Fibroblast of skin of abdomen (primary cell): ENCODE results near the gene RMND5B.
"Not testable (repeated sequence)": the region's sequence is repeated elsewhere in the genome, so short reads cannot be mapped to it uniquely, and the experiment has no call there.

ENCODE experiments used
- DNase-seq: peaks from one replicate; pipeline ENCODE4 v3.0.0-alpha.2; 2013

RMND5B gene

DNA sequence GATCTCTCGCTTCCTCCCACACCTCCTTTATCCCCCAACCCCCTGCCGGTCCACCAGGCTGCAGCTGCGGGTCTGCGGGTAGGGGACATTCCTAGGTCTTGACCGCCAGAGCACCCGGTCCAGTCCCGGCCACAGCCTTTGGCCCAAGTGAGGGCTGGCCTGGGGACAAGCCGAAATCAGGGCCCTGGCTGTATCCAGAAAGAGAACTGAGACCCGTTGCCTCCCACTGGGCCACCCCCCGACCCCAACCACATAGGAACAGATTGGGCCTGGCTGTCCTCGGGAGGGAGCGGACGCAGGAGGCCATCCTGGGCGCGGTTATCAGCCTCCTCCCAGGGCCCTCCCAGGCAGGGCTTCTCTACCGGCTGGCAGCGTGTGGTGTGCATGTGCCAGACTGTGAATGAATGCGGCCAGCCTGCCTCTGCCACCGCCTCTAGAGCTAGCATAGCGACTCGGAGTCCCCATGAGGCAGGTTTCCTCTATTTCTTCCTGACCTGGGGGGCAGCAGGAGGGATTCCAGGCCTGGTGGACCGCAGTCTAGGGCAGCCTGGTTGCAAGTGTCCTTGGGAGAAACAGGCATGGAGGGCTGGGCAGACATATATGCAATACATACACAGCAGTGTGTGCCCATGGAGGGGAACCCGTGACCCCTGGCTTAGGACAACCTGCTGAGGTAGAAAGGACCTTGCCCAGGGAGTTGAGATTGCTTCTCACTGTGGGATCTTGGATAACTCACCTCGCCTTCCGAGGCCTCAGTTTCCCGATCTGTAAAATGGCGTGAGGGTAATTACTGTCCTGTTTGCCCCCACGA, 16.3 kb upstream of the RMND5B start:
- no peak for DNase-seq

DNA sequence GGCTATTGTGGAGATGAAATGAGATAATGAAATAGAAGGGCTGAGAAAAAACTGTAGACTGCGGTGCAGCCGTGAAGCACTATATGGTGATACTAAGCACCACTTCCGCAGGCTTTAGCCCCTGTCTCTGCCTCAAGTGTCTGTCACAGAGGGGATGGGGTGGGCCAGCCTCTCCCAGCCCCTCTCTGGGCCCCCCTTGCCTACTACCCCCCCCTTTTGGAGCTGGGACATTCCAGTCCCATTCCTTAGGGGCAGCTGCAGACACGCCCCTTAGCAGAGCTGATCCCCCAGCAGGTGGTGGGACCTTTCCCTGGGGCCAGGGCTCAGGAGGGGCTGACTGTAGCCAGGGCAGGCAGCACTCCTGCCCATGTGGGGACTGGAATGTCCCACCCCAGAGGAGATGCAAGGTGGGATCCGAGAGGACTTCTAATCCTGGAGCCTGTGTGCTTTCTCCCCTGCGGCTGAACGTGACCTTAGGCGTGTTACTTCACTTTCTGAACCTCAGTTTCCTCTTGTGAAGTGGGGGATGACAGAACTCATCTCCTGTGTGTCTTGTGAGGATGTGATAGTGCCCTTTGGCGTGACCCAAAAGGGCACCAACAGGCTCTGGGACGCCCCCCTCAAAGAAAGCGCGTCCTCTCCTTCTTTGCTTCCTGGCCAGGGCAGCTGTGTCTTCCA, 15.5 kb upstream of the RMND5B start:
- DNase-seq = no peak

DNA sequence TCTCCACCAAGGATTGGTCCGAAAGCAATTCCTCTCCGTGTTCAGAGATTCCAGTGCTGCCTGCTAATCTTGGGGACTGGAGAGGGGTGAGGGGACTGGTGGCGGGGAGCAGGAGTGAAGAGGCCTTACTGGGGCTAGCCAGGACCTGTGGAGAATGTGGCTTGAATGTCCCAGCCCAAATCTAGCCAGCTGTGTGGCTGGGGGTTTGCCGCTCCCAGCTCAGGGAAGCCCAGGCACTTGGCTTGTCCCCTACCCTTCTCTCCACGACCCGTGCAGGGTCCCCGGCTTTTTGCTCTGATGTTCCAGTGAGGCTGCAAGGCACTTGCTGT, 15.0 kb upstream of the RMND5B start:
- DNase-seq = no peak

GRCh38 chr5:178116143-178116885, 14.5 kb upstream of the RMND5B start:
- DNase-seq = no peak

DNA sequence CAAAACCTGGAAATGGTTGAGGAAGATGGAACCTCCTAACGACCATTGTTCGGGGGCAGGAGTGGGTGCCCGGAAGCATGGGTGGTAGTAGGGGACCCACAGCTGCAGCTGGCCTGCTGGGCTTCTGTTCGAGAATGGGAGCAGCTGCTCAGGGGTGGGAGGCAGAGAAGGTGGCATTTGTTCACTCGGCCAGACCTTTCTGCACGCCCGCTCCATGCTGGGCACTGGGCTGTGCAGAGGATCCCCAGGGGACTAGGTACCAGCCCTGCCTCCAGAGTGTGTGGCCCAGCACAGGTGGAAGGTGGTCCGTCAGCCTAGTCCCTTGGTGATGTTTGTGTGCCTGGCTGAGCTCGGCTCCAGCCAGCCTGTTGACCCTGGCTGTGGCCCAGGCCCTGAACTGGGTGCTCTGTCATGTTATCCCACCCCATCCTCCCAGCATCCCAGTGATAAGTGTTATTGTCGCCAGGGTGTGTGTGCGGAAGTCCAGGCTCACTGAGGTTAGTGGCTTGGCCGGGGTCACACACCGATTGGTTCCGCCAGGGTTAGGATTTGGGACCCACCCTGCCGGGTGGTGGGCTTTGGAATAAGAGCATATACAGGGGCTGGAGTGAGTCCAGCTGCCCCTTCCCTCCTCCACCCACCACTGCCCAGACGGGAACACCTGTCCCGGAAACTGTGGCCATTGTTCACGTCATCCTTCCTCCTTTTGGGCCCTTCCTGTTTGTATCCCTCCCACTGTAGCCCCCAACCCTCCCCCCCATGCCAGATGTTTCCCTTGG, 12.7 kb upstream of the RMND5B start:
- no peak for DNase-seq

DNA sequence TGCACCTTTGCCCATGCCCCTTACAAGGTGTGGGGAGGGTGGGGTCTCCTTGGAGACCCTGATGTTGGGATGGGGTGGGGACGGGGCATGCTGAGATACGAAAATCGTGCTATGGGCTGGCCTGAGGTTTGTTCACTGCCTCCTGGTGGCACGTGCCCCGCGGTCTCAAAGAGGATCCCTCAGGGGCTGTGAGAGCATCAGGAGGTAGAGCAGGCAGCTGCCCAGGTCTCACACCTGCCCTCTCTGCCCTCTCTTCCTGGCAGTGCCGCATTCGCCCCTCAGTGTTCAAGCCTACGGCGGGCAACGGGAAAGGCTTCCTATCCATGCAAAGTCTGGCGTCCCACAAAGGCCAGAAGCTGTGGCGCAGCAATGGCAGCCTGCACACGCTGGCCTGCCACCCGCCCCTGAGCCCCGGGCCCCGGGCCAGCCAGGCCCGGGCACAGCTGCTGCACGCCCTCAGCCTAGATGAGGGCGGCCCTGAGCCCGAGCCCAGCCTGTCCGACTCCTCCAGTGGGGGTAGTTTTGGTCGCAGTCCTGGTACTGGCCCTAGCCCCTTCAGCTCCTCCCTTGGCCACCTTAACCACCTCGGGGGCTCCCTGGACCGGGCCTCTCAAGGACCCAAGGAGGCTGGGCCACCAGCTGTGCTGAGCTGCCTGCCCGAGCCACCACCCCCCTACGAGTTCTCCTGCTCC, 10.8 kb upstream of the RMND5B start:
- DNase-seq = no peak

DNA sequence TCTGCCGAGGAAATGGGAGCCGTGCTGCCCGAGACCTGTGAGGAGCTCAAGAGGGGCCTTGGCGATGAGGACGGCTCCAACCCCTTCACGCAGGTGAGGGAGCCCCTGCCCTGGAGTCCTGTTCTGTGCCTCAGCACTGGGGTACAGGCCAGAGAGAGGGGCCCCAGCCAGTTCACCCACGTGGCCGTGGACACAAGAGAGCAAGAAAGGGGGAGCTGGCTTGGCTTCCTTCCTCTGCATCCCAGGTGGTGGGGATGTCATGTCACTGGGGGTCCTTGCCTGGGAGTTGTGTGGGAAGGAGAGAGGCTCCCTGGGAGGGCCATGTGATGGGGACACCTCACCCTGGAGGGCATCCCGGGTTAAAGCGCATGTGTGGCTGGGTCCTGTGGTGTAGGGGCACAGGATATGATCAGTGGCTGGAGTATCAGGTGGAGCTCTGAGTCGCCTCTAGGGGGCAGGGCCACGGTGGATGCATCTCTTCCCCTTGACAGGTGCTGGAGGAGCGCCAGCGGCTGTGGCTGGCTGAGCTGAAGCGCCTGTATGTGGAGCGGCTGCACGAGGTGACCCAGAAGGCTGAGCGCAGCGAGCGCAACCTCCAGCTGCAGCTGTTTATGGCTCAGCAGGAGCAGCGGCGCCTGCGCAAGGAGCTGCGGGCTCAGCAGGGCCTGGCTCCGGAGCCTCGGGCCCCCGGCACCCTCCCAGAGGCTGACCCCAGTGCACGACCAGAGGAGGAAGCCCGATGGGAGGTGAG, 10.0 kb upstream of the RMND5B start:
- DNase-seq = peak; percentile 79

GRCh38 chr5:178121391-178122276, 9.2 kb upstream of the RMND5B start:
- peak; percentile 16 for DNase-seq

- DNase-seq = no peak
Observed at GRCh38 chr5:178122346-178122745, 8.5 kb upstream of the RMND5B start.

DNA sequence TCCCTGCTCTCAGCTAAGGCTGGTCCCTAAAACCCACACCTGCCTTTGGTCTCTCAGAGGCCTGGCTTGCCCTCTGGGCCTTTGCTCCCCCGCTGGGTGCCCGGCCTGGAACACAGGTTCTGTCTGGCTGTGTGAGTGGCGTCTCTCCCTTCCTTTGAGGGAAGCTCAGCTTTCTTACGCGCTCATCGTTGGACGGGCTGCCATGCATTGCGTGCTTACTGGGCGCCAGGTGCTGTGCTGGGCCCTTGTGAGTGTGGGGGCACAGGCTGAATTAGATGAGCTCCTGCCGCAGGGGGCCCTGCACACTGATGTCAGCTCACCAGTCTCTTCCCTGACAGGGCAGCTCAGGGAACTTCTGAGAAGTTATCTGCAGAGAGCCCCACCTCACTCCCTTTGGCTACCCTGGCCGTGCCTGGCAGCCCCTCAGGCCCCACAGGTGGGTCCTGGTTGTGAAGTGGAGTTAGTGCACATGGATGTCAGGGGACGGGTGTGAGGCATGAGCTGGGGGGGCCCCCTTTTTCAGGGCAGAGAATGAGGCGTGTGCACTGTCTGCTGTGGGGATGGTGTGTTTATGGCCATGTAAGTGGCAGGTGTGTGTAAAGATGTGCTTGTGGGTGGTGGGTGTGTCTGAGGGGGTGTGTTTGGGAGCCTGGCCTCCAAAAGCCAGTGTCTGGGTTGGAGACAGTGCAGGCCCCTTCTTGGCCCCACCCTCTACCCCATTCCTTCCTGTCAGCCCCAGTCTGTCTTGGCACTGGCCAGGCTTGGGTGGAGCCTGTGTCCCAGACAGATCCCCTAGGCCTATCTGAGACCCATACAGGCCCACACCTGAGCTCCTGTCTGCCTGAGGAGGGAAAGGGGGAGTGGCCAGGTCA, 7.5 kb upstream of the RMND5B start:
- no peak for DNase-seq

GRCh38 chr5:178123966-178124925, 6.6 kb upstream of the RMND5B start:
- DNase-seq = no peak

GRCh38 chr5:178125253-178125906, 5.4 kb upstream of the RMND5B start:
- DNase-seq = no peak

DNA sequence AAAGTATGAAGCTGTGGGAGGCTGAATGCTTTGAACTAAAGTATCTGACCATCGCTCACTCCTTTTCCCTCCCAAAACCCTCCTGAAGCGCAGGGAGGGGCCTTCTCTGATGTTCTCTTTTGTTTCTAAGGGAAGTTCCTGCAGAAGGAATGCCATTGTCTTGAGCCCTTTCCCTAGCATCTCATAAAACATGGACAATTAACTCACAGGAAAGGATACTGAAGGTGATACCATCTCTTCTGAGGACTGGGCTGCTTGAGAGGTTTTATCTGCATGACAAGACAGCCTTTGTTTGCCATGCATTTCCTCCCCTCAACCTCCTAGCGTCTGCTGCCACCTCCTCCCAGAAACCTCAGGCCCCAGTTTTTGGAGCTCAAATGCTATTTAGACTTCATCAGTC, 4.3 kb upstream of the RMND5B start:
- no peak for DNase-seq

GRCh38 chr5:178127300-178128009, 3.4 kb upstream of the RMND5B start:
- not testable (repeated sequence) for DNase-seq

DNA sequence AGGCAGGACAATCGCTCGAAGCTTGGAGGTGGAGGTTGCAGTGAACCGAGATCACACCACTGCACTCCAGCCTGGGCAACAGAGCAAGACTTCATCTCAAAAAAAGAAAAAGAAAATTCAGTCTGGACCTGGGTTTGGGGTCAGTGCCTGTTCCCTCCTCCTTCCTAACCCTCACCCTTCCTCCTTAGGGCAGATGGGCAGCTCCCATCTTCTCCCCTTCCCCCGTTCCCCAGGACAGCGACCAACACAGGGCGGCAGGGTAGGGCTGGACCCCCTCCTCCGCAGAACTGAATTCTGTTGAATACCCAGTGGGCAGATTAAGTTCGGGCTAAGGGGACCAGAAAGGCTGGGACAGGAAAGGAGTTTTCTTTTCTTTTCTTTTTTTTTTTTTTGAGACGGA, 1.5 kb upstream of the RMND5B start:
- DNase-seq = no peak

- not testable (repeated sequence) for DNase-seq
Observed at GRCh38 chr5:178130234-178130575, 609 bp upstream of the RMND5B start.

GRCh38 chr5:178131446-178131996, 707 bp downstream of the RMND5B start:
- DNase-seq = no peak
